GM19395 (cell line): ENCODE measurements around the gene NEK8.
A peak's percentile ranks its signal among the peaks of the same experiment; 100 is the strongest.

ENCODE experiments used
- ATAC-seq: cut with Tn5 transposase; IDR thresholded peaks from one replicate; pipeline ENCODE4 v1.9.1; 2021; ENCODE audit warnings: mild to moderate bottlenecking, moderate library complexity; ENCODE audit not compliant: unreplicated experiment

NEK8 gene

DNA sequence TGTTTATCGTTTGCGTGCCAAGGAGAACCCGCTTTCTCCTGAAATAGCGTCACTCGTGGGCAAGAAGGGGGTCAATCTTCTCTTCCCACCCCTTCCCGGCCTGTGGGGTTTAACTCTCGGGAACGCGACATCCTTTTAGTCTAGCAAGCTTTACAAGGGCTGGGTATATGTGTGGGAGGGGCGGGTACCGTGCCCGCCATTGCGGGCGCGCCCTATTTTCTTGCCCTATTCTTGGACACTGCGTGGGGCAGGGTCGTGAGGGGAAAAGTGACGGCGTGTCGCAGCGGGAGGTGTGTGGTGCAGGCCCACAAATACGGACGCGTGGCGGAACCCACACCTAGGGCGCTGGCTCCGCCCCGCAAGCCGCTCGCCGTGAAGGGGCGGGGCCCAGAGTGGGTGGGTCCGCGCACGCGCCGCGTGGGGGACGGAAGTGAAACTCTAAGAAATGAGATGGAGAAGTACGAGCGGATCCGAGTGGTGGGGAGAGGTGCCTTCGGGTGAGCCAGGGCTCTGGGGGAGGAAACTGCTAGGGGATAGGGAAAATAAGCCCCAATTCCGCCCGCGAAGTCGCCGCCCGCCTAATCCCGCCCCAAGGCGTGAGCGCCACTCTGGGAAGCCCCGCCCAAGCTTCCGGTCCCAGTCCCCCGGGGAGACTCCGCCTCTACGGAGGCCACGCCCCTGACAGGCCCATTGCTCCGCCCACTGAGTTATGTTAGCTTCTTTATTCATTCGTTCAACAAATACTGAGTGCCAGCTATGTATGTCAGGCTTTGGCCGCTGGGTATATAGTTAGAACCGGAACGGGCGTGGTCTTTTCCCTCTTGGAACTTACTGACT lies at the start of gene NEK8:
Gene NEK8 (plus strand): TSS at position 425 of the 837 bp plus-strand sequence. CDS start 26 bp downstream, at position 451.
- peak; percentile 45 for ATAC-seq

DNA sequence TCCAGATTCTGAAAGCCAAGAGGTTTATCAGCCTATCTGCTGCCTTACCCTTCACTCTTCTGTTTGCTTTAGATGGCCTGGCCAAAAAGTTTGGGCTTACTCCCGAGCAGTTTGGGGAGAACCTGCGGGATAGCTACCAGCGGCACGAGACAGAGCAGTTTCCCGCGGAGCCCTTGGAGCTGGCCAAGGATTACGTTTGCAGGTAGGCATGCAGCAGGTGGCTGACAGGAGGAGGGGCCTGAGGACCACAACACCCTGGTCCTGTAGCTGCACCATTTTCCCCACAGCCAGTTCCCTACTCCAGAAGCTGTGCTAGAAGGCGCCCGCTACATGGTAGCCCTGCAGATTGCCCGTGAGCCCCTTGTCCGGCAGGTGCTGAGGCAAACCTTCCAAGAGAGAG lies 45.9 kb upstream of the NEK8 start:
- ATAC-seq: no peak

DNA sequence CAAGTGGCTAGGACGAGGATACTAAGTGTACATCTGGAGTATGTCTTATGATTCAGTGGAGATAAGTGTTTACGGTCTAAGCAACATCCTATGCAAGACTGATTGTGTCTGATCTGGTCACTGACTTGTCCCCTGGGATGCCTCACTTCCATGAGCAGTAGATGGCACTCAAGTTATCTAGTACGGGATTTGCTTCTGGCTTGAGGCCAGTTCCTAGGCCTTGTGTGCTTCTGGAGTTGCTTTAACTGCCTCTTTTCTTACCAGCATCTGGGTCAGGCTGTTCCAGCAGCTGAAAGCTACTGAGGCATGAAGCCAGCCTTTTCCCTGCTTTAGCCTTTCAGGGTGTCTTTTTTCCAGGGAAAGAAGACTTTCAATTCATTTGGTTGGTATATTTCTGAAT lies 43.6 kb upstream of the NEK8 start:
- no peak for ATAC-seq

DNA sequence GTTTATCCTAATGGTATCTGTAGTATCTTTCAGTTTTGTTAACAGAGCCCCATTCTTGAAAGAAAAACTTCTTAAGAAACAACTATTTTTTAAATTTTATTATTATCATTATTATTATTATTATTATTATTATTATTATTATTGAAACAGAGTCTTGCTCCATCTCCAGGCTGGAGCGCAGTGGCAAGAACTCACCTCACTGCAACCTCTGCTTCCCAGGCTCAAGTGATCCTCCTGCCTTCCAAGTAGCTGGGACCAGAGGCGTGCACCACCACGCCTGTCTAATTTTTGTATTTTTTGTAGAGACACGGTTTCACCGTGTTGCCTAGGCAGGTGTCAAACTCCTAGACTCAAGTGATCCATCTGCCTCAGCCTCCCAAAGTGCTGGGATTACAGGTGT lies 43.2 kb upstream of the NEK8 start:
- ATAC-seq: no peak

DNA sequence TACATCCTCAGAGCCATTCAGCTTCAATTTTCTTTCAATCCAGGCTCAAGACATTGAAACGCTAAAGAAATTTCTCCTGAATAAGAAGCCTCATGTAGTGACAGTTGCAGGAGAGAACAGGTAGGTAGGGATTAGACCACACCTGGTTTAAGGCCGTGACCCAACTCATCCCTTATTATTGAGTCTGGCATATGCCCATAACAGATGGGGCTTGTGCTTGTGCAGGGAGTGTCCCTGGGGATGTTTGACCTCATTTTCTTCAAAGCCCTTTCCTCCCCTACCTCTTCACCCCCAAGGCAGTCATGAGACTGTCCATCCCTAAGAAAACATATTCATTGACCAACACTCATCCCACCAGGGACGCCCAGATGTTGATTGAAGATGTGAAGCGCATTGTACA lies 42.3 kb upstream of the NEK8 start:
- no peak for ATAC-seq

DNA sequence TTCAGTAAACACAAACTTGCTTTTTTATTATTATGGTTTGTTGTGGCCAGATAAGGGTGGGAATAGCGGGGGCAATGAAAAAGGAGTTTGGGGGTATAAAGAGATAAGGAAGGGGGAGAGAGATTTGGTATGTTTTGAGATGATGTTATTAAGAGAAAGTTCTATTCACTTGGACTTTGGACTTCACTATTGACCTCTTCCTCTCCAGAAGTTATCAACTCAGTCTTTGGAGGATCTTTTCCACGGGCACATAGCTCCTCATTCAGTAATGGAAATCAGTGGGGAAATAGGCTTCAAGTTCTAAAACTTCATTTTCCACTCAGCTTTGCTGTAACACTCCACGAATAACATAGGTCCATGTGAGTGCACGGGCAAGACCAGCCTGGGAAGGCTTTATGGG lies 40.1 kb upstream of the NEK8 start:
- ATAC-seq: no peak

DNA sequence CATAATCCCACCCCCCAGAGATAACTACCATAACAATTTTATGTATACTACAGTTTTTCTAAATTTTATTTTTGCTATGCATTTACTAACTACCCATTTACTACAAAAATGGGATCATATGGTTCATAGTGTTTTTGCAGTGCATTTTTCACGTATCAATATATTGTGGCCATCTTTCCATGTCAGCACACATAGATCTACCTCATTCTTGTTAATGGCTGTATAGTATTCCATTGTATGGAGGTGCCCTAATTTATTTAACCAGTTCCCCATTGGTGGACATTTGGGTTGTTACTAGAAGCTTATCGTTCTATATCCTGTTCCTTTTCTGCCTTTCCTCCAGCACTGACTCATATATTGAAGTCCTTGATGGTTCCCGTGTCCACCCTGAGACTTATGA lies 39.6 kb upstream of the NEK8 start:
- no peak for ATAC-seq

DNA sequence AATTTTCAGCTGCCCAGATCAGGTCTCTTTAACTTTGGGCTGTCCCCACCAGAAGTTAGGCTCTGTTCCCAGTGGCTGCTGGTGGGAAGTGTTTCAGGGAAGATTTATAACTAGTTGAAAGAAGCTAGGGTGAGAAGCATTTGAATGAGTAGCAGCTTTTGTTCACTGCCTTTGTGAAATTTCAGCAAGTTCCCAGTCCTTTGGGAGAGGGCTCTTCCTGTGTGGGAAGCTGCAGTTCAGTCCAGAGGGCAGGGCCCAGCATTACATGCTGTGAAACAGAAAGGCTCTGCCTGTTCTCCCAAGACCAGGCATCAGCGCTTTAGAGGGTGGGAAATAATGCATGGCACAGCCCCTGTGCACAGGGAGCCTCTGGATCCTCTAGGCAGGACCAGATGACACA lies 34.7 kb upstream of the NEK8 start:
- ATAC-seq: no peak

DNA sequence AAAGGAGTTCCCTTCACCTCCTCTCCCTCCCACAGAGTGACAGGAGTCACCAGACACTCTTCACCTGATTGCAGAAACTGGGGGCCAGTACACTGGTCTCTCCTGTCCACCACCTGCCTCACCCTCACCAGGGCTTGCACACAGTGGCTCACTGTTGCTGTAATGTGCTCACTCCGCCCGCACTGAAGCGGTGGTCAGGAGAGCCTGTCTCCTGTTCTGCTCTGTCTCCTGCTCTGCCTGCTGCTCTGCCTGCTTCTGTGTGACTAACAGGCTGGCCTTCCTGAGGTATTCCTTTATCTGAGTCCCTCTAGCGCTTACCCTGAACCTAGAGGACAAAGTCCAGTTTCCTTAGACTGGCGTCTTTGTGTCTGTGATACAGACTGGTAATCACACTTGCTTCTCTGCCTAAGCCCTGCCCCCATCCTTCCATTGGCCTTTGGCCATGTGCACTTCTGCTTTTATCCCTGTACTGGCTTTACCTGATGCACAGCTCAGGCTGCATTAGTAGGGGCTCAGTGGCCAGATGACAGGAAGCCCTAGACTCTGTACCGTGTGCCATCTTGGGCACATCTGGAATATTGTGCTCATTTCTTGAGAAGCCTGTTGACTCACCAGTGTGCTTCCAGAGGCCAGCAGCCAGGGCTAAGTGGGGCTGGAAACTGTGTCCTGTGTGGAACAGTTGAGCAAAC lies 30.2 kb upstream of the NEK8 start:
- no peak for ATAC-seq

DNA sequence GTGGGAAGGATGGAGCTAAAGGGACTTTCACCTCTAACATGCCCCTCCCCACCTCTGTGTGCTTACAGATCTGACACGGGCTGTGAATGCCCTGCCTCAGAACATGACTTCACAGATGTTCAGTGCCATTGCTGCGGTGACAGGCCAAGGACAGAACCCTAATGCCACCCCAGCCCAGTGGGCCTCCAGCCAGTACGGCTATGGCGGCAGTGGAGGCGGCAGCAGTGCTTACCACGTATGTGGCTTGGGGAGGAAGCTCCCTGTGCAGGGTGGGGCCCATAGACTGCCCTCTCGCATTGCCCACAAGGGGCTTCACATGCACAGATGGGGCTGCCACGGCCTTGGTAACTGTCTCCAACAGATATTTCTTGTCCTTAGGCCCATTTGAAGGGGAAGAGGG lies 28.3 kb upstream of the NEK8 start:
- no peak for ATAC-seq

DNA sequence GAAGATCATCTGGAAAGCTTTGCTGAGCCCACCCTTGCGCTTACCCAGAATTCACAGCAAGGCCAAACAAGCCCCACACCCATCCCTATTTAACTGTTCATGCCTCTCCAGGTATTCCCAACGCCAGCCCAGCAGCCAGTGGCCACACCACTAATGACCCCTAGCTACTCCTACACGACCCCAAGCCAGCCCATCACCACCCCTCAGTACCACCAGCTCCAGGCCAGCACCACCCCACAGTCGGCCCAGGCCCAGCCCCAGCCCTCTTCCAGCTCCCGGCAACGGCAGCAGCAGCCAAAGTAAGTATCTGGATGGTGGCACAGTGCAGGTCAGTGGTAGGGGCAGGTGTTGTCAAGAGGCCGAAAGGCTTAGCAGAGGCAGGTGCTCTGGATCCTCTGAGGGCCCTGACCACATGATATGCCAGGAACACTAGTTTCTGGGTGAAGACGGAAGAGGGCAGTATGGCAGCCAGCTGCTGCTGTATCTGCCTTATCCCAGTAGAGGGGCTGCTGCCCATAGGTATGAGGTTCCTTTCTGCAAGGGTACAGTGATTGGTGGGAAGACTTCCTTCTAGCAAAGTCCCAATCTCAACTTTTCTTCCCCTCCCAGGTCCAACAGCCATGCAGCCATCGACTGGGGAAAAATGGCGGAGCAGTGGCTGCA lies 27.6 kb upstream of the NEK8 start:
- no peak for ATAC-seq

DNA sequence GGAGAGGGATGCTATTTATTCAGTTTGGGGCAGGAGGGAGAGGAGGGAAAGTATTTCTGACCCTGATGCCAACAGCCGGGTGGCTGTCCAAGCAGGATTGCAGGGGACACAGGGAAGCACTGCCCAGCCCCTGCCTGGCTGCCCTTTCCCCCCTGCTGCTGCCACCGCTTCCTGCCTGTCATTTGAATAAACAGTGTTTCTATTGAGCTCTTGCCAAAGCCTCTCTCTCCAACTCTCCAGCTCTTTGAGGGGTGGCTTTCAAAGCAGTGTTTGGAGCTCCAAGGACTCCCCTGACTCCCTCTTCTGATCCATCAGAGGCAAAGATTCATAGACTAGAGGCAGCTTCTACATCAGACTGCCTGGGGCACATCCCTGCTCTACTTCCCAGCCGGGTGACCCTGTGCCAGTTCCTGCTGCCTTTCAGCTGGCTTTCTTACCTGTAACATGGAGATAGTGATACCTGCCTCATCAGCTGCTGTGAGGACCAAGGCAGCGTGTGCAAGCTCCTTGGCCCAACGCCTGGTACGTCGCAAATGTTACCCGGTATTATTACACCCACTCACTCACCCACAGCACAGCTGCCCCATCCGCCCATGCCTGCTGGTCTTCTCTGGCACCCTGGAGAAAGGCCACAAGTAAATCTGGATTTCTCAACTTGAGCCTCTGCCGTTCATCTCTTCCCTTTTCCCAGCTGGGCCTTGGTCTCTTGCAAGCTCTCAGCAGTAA lies 26.4 kb upstream of the NEK8 start:
- no peak for ATAC-seq

DNA sequence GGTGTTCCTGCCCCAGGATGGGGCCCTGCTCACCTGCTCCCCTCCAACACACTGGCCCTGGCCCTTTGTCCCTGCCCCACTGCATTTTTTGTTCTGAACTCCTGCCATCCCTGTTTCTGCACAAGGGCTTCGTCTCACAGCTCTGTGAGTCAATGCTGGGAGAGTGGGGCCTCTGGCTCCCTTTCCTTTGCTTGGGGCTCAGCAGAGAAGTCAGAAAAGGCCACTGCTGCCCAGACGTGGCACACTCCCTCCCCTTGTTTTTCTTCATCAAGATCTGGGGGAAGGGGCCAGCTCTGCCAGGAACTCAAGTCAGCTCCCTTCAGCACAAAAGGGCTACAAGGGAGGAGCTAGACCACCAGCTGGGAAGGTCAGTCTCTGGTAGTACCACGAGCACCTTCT lies 25.8 kb upstream of the NEK8 start:
- no peak for ATAC-seq

DNA sequence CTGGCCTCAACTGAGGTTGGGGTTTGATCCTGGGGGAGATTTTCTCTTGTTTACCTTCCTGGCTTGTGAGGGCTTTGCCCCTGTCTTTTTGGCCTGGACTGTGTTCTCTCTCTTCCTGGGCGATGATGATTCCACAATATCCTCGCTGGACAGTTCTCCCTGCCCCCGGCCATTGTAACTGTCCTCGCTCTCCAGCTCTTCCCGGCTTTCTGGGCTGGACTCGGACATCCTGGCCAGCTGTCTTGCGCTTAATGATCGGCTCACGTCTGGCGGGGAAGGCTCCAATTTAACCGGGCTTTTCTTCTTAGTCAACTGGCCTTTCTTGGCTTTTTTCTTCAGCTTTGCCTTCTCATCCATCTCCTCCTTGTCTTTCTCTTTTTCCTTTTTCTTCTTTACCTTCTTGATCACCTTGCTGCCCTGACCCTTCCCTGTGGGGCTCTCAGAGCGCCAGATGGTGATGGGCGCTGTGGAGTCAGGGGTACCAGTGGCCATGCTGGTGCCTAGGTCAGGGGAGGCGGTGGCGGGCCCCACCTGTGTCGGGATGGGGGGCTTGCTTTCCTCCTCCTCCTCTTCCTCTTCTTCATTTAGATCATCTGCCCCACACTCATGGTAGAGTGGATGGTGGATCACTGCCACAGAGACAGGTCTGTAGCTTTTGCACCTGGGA lies 24.9 kb upstream of the NEK8 start:
- ATAC-seq: no peak

DNA sequence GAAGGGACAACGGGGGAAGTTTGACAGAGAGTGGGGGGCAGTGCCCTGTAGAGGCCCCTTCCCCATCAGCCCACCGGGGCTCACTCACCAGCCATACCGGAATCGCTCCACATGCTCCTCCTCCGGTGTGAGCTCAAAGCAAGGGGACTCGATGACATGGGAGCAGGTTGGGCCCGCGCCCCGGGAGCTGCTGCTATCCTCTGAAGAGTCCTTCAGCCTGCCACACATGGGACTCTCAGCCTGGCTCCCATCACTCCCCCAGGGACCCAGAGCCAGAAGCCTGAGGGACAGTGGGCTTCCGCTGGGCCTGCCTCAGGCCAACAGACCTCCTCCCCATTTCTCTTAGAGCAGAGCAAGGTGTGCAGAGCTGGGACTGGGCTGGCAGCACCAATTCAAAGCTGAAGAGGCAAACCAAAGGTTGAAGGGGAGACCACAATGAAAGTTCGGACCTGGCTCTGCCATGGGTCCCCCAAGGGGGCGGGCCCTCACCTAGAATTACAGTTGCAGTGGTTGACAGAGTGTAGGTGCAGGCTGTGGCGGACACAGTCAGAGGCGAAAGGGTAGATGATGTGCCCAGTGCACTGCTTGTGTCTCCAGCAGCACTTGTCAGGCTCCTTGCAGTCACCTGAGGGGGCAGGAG lies 24.2 kb upstream of the NEK8 start:
- ATAC-seq: no peak

DNA sequence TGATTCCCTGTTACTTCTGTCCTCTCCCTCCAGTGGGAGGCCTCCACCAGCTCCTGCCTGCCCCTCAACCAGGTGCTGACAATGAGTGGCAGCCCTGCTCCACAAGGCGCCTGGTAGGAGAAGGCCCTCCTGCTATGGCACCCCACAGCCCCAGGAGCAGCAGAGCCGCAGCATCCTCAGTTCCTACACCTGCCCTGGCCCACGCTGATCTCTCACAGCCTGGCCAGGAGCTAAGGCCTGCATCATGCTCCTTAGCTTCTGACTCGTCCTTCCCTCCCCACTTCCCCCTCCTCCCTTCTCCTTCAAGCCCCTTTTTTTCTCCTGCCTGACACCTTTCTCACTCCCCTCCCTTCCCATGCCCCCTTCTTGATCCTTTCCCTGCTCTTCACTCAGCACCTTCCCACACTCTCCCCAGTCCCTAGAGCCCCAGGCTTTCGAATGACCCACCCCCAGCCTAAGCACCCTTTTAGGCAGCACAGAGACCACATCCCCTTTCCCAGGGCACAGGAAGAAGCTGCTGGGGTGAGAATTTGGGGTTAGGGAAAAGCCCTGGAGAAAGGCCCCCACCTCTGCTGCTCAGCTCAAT lies 23.4 kb upstream of the NEK8 start:
- no peak for ATAC-seq

DNA sequence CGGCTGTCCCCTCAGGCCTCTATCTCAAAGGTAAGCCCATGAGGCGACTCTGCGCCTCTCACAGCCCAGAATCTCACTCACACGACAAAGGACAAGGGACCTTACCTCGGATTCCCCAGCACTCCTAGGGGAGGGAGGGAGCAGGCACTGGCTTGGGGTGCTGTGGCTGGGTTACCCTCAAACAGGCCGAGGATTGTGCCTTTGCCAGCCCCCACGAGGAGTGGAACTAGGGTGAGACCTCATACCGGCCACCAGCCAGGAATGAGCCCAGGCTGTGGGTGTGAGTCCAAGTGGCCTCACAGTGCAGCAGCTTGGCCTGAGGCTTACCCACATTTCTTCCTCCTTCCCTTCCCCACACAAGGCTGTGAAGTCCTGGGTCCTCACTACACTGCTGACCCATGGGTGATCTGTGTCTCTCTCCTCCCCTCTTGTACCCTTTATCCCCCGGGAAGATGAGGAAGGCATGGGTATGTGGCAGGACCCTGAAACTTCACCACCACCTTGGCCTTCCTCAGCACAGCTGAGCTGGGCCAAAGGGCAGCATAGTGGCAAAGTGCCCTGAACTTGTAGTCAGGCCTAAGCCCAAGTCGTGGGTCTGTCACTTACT lies 22.8 kb upstream of the NEK8 start:
- no peak for ATAC-seq

DNA sequence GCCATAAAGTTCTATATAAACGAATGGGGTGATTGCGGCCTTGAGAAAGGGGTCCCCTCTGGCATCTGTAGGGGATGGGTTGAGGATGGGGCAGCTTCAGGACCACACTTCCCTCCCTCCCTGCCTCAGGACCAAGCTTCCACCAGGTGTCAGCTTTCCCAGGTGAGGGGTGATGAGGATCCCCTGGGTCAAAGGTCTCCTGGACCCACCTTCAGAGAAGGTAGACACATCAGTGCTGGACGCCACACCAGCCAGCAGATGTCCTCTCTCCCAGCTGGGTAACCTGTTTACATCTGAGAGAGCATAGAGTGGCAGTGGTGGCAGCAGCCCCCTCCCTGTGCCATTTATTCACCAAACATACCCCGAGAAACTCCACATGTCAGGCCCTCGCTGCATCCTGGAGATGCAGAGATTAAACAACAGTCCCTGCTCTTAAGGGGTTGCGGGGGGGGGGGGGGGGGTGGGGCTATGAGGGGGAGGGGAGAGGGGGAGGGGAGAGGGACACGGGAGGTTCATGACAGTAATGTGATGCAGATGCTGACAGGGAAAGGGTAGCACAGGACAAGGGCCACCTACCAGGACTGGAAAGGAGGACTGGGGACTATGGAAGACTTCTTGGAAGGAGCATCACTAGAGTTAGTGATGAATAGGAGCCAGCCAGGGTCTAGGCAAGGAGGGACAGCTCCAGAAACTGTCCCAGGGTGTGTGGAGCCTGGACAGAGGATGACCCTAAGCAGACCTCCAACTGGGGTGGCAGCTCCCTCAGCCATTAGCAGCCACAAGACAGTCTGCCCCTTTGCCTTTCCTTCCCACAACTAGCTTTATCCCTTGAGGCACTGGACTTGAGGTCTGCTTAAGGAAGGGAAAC lies 21.9 kb upstream of the NEK8 start:
- ATAC-seq: no peak

DNA sequence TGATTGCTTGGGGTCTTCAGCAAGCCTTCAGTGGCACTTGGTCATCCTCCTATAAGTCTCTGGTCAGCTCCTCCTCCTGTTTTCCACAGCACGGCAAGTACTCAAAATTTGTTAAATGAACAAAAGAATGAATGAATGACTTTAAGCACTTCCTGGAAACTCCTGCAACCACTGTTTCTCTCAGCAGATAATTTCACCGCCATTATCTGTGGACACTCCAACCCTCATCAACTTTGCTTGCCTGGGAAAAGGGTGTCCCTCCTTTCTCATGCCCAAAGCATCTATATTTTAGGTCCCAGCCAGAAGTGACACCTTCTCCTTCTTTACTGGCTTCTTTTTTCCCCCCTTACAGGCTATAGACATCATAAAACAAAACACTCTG lies 21.3 kb upstream of the NEK8 start:
- no peak for ATAC-seq
